HAP-1 (cell line): Measurements from ENCODE around the gene SCARB1.
A peak's percentile ranks its signal among the peaks of the same experiment; 100 is the strongest.

ENCODE experiments used
- DNase-seq, 2 experiments: peaks; one replicate each; pipeline ENCODE4 v3.0.0-alpha.2; 2016 to 2020; ENCODE audit warnings: low spot score in 2 of 2
- H3K27me3 ChIP-seq: fragments of 250-450 bp; sonication (Bioruptor Pico); 2 replicates; pipeline ENCODE4 v1.5.1; 2020; ENCODE audit warnings: low read depth, mild to moderate bottlenecking, moderate library complexity
- H3K36me3 ChIP-seq: fragments of 250-450 bp; sonication (Bioruptor Pico); replicated peaks from 2 replicates; pipeline ENCODE4 v1.5.1; 2020; ENCODE audit warnings: mild to moderate bottlenecking
- H3K4me1 ChIP-seq: fragments of 250-450 bp; sonication (Bioruptor Pico); 2 replicates; pipeline ENCODE4 v1.5.1; 2020; ENCODE audit warnings: mild to moderate bottlenecking
- H3K4me3 ChIP-seq: fragments of 250-450 bp; sonication (Bioruptor Pico); 2 replicates; pipeline ENCODE4 v1.5.1; 2020; ENCODE audit warnings: mild to moderate bottlenecking, moderate library complexity
- H3K9me3 ChIP-seq: fragments of 250-450 bp; sonication (Bioruptor Pico); 2 replicates; pipeline ENCODE4 v1.5.1; 2020; ENCODE audit warnings: mild to moderate bottlenecking, moderate library complexity
- in situ Hi-C: fragments of 300-500 bp; cut with MboI; formaldehyde crosslinking; loops from 3 replicates; pipeline ENCODE4 v1.14.3; 2020; ENCODE audit warnings: low sequenced_read_pairs, inconsistent platforms, mixed read lengths

SCARB1 gene

DNA sequence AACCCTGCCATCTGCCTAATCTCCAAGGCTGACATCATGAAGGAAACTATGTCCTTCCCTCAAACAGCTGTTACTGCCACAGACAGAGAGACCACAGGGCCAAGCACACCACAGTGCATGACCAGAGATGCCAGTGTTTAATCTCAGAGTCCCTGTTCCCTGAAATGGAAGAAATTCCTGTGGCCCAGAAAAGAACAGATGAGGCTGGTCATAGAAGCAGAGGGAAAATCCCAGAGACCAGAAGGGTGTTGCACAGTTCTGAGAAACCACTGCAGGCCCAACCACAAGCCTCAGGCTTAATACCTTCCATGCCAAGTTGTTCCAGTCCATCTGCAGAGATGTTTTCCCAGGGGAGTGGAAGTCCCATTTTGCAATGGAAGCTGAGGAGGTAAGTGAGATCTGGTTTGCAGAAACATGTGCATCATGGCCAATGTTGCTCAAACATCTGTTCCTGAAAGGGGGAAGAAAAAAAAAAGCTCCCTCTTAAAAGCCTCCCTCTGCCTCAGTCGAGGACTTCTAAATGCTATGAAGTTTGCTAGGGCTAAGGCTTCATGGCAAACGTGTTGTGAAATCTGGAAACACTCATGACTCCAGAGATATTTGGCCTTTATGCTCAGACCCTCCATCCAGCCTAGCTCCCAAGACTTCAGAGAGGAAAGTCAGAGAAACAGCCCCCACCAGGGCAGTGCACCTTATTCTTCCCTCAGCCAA lies 98.6 kb downstream of the SCARB1 start:
- peaks cover 11% of the 10 kb centered on the region for H3K9me3 ChIP-seq
- H3K4me3 ChIP-seq = no peak overlapping the region
- no peak for DNase-seq
- H3K4me1 ChIP-seq = no peaks in the 10 kb centered on the region
- in situ Hi-C loops = loop anchor here (5.0 to 10.0 kb wide), 2 partner anchors 430 to 723 kb away; no protein-coding TSS in a partner anchor
- H3K36me3 ChIP-seq = no peaks in the 10 kb centered on the region
- no peaks in the 10 kb centered on the region for H3K27me3 ChIP-seq

DNA sequence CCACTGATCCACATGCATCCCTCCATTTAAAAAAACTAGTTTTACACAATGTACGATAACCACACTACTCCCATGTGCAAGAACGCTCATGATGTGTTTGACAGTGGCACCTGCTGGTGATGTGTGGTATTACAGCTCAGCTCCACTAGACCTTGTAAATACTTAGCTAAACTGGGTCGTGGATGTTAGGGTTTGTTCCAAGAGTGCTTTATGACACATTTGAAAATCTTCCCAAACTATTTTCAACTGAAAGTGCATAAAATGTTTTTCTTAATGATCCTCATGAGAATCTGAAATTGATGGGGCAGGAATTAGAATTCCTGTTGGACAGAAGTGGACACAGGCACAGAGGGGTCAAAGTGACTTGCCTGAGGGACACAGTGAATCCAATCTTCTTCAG lies 99.2 kb downstream of the SCARB1 start:
- no peaks in the 10 kb centered on the region for H3K27me3 ChIP-seq
- DNase-seq = peak in 1 of 2 experiments; percentile 56
- no peaks in the 10 kb centered on the region for H3K36me3 ChIP-seq
- H3K9me3 ChIP-seq = peaks cover 11% of the 10 kb centered on the region
- no peaks in the 10 kb centered on the region for H3K4me1 ChIP-seq
- H3K4me3 ChIP-seq = no peak overlapping the region
- in situ Hi-C loops = loop anchor here (10.0 kb wide), 1 partner anchor 430 kb away; no protein-coding TSS in a partner anchor

DNA sequence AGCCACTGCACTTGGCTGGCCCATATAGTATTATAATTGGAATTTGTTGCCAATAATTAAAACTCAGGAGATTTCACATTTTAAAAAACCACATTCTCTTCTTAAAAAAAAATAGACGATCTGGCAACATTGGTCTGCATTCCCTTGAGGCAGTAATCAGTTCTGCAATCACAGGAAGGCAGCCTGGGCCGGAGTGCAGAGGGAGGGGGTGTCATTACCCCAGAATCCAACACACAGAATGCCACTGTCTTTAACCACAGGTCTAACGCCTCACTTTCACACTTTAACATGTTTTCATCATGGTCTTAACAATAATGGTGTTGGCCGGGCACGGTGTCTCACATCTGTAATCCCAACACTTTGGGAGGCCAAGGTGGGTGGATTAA lies 100.1 kb downstream of the SCARB1 start:
- H3K4me1 ChIP-seq = no peaks in the 10 kb centered on the region; the same call in 1 of the 2 replicates
- in situ Hi-C loops = loop anchor here (10.0 kb wide), 1 partner anchor 429 kb away; no protein-coding TSS in a partner anchor

DNA sequence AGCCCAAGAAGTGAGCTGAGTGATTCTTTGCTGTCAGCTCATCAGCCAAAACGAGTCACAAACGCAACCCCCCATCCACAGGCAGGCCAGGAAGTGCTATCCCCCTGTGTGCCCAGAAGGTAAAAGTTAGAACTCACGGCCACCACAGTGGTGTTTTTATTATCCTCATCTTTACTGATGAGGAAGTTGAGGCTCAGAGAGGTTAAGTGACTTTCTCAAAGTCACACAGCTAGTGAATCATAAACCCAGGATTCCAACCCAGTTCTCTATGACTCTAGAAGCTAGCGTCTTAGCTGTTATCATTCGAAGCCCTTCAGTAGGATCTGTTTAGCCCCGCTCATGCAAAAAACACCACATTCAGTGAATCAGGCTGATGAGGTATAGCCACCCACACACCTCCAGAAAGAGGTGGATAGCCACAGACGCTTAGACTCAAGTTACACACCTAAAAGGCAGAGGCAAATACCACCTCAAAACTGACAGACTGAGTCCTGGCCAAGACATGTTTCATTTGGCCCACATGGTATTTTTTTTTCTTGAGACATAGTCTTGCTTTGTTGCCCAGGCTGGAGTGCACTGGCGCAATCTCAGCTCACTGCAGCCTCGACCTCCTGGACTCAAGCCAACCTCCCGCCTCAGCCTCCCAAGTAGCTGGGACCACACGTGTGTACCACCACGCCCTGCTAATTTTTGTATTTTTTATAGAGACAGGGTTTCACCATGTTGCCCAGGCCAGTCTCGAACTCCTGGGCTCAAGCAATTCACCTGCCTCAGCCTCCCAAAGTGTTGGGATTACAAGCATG lies 100.7 kb downstream of the SCARB1 start:
- Histone ChIP-seq H3K9me3 (peaks cover 11% of the 10 kb centered on the region), H3K36me3 (no peaks in the 10 kb centered on the region), H3K27me3 (no peaks in the 10 kb centered on the region), H3K4me1 (no peaks in the 10 kb centered on the region; the same call in 1 of the 2 replicates), H3K4me3 (no peak overlapping the region)
- no peak for DNase-seq
- in situ Hi-C loops = loop anchor here (10.0 kb wide), 1 partner anchor 428 kb away; no protein-coding TSS in a partner anchor

More for the DNA sequence above, 100.1 kb downstream of the SCARB1 start:
- H3K4me3 ChIP-seq = no peak overlapping the region
- no peaks in the 10 kb centered on the region for H3K36me3 ChIP-seq
- no peak for DNase-seq
- H3K27me3 ChIP-seq = no peaks in the 10 kb centered on the region
- H3K9me3 ChIP-seq = peaks cover 11% of the 10 kb centered on the region

DNA sequence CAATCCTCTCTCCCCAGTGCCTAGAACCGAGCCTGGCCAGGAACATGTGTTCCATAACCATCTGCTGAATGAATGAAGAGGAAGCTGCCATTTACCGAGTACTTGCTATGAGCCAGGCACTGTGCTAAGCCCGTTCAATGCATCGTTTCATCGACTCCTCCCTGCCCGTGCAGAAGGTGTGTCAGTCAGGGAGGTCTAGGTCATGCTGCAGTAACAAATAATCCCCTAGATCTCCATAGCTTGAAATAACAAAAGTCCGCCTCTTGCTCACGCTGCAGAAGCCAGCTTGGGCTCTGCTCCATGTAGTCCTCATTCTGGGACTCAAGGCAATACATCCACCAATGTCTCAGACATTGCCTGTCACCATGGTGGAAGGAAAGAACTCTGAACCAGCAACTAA lies 101.3 kb downstream of the SCARB1 start:
- Histone ChIP-seq H3K27me3 (no peaks in the 10 kb centered on the region), H3K9me3 (peaks cover 11% of the 10 kb centered on the region), H3K36me3 (no peaks in the 10 kb centered on the region), H3K4me1 (no peaks in the 10 kb centered on the region; the same call in 1 of the 2 replicates), H3K4me3 (no peak overlapping the region)
- in situ Hi-C loops = loop anchor here (10.0 kb wide), 1 partner anchor 428 kb away; no protein-coding TSS in a partner anchor
- DNase-seq = no peak

DNA sequence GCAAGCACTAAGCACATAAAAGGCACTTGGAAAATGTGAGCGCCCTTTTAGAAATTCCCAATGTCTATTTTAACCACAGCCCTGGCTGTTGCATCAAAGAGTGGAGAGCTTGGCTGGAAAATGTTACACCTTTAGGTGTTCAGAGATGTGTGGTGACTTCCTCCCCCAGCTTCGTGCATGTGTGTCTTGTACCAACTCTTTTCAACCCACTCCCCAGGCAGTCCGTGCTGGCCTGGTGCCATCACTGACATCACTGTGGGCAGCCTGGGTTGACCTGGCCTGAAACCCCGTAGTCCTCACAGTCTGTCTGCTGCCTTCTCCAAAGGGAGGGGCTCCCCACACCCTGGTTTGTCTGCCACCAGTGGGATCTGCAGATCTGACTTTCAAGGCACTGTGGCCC lies 101.8 kb downstream of the SCARB1 start:
- peaks cover 11% of the 10 kb centered on the region for H3K9me3 ChIP-seq
- H3K4me1 ChIP-seq = no peaks in the 10 kb centered on the region; the same call in 1 of the 2 replicates
- H3K27me3 ChIP-seq = no peaks in the 10 kb centered on the region
- H3K36me3 ChIP-seq = no peaks in the 10 kb centered on the region
- in situ Hi-C loops = loop anchor here (10.0 kb wide), 1 partner anchor 427 kb away; no protein-coding TSS in a partner anchor
- no peak overlapping the region for H3K4me3 ChIP-seq
- DNase-seq = no peak

DNA sequence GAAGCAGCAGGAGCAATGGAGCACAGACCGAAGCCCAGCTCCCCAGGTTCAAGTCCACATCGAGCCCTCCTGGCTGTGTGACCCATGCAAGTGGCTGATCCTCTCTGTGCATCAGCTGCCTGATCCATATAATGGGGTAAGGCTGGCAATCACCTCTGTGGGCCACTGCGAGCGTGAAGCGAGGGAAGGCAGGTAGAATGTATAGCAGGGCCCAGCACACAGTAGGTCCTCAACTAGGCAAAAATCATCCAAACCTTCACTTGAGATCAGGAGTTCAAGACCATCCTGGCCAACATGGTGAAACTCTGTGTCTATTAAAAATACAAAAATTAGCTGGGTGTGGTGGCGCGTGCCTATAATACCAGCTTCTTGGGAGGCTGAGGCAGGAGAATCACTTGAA lies 102.6 kb downstream of the SCARB1 start:
- DNase-seq = no peak
- no peak overlapping the region for H3K4me3 ChIP-seq
- H3K9me3 ChIP-seq = peaks cover 11% of the 10 kb centered on the region
- H3K27me3 ChIP-seq = no peaks in the 10 kb centered on the region
- in situ Hi-C loops = loop anchor here (10.0 kb wide), 1 partner anchor 426 kb away; no protein-coding TSS in a partner anchor
- H3K36me3 ChIP-seq = no peaks in the 10 kb centered on the region
- H3K4me1 ChIP-seq = no peaks in the 10 kb centered on the region; the same call in 1 of the 2 replicates

DNA sequence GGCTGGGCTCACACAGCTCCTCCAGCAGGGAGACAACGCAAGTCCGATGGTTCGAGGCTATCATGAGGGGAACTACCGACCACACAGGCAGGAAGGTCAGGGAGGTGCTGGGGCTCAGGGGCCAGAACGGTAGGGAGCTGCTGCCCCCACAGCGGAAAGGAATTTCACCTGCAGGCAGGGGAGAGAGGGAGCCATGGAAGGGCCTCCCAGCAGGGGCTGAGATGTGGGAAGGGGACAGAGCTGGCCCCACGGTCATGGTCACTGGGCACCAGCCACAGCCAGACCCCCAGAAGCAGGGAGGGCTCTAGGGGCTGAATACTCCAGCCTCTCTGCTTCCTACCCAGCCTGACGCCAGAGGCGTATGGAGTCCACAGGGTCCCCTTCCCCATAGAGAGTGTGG lies 103.1 kb downstream of the SCARB1 start:
- Histone ChIP-seq H3K4me3 (no peak overlapping the region), H3K36me3 (no peaks in the 10 kb centered on the region), H3K9me3 (peaks cover 11% of the 10 kb centered on the region), H3K4me1 (no peaks in the 10 kb centered on the region; the same call in none of the 2 replicates), H3K27me3 (no peaks in the 10 kb centered on the region)
- DNase-seq = no peak
- in situ Hi-C loops = loop anchor here (10.0 kb wide), 1 partner anchor 426 kb away; no protein-coding TSS in a partner anchor

DNA sequence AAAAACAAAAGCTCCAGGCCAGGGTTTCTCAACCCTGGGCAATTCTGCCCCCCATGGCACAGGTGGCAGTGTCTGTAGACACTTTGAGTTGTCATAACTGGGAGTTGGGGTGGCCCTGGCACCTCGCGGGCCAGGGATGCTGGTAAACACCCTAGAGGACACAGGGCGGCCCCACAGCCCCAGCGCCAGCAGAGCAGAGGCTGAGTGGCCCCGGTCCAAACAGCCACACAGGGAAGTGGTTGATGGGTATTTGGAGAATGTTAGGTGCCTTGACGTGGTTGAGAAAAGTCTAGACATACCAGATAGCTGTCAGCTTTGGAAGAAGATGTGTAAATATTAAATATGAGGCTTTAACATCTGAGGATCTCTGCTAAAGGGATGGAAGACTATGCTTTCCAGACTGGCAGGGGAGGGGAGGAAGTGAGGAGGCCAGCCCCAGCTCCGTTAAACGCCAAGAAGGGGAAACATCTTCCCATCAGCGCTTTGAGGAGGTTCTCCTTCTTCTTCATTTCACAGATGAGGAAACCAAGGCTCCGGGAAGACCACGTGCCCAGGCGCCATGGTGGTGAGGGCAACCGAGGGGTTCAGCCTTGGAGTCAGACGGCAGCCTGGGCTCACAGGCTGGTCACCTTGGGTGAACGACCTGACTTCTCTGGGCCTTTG lies 103.7 kb downstream of the SCARB1 start:
- H3K36me3 ChIP-seq = no peaks in the 10 kb centered on the region
- H3K4me3 ChIP-seq = no peak overlapping the region
- H3K4me1 ChIP-seq = peaks cover 6% of the 10 kb centered on the region
- H3K9me3 ChIP-seq = peaks cover 7% of the 10 kb centered on the region
- H3K27me3 ChIP-seq = no peaks in the 10 kb centered on the region
- in situ Hi-C loops = loop anchor here (10.0 kb wide), 1 partner anchor 425 kb away; no protein-coding TSS in a partner anchor
- DNase-seq = no peak

DNA sequence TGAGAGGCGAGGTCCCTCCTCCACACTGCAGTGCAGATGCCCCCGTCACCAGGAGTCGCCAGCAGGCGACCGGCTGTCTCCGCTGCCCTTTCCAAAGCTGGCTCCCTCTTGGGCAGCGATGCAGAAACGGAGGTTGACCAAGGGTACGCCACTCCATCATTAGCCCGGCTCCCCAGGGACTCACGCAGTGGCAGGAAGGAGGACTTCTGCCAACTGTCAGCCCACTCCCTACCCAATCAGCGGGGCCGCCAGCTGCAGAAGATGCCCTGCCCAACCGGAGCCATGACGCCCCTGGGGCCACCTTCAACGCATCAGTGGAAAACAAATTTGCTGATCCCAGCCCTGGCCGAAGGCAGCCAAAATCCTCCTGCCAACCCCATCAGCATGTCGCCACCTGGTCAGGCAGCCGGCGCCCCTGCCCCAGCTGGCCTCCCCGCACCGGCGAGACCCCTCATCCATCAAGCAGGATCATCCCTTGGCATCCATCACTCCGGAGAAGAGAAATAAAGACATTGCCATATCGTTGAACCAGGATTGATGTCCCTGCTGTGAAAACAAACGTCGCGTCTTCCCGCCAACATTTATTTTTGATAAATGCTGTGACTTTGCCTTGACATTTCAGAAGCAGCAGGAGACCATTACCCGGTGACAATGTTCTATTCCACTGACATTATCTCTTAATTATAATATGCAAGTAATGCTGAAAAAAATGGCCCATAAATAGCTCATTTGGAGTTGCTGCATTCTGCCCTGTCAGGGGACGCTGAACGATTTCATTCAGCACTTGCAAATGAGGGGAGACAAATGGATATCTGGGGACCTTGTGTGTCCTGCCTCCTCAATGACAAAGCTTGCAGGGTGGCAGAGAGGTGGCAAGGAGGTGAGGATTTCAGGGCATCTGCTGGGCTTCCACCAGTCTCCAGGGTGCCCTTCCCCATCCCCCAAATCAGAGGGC lies 105.1 kb downstream of the SCARB1 start:
- no peak for DNase-seq
- Histone ChIP-seq H3K9me3 (no peaks in the 10 kb centered on the region; the same call in 1 of the 2 replicates), H3K27me3 (no peaks in the 10 kb centered on the region), H3K36me3 (no peaks in the 10 kb centered on the region), H3K4me1 (peaks cover 8% of the 10 kb centered on the region), H3K4me3 (no peak overlapping the region)
- in situ Hi-C loops = no loop called here

DNA sequence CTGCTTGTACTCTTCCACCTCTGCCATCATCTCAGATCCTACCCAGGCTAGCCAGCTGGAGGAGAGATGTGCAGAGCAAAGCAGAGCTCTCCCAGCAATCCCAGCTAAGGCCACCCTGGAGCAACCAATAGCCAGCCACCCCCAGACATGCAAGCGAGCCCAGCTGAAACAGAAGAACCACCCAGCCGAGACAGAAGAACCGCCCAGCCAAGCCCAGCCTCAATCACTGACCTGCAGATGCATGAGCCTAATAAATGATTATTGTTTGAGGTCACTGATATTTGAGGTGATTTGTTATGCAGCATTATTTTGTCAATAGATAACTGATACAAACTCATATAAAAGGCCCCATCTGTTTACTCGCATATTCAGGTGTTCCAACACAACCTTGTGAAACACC lies 106.3 kb downstream of the SCARB1 start:
- H3K4me3 ChIP-seq = no peak overlapping the region
- H3K4me1 ChIP-seq = peaks cover 8% of the 10 kb centered on the region
- in situ Hi-C loops = no loop called here
- no peaks in the 10 kb centered on the region for H3K27me3 ChIP-seq
- no peaks in the 10 kb centered on the region; the same call in 1 of the 2 replicates for H3K9me3 ChIP-seq
- H3K36me3 ChIP-seq = no peaks in the 10 kb centered on the region
- DNase-seq = no peak

DNA sequence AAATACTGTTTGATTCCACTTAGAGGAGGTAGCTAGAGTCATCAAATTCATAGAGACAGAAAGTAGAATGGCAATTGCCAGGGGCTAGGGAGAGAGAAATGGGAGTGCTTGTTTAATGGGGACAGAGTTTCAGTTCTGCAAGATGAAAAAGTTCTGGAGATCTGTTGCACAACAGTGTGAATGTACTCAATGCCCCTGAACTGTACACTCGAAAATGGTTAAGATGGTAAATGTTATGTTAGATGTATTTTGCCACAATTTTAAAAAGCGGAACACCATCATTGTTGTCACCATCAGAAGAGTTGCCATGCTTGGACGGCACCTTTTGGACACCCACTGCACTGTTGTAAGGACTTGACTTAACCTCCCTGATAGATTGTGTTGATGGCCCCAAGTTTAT lies 106.9 kb downstream of the SCARB1 start:
- no peaks in the 10 kb centered on the region for H3K36me3 ChIP-seq
- no peaks in the 10 kb centered on the region for H3K9me3 ChIP-seq
- H3K4me1 ChIP-seq = peaks cover 8% of the 10 kb centered on the region
- no peak for DNase-seq
- in situ Hi-C loops = no loop called here
- no peak overlapping the region for H3K4me3 ChIP-seq
- no peaks in the 10 kb centered on the region for H3K27me3 ChIP-seq
